Measurements from ENCODE around the gene KRR1. TPM values are rescaled to one million over a fixed set of nuclear protein-coding genes. Genes with fewer than 3 reads are reported as not detected.

KRR1 gene
- 31.1 and 48.5 TPM in 2 replicates for total RNA-seq

DNA sequence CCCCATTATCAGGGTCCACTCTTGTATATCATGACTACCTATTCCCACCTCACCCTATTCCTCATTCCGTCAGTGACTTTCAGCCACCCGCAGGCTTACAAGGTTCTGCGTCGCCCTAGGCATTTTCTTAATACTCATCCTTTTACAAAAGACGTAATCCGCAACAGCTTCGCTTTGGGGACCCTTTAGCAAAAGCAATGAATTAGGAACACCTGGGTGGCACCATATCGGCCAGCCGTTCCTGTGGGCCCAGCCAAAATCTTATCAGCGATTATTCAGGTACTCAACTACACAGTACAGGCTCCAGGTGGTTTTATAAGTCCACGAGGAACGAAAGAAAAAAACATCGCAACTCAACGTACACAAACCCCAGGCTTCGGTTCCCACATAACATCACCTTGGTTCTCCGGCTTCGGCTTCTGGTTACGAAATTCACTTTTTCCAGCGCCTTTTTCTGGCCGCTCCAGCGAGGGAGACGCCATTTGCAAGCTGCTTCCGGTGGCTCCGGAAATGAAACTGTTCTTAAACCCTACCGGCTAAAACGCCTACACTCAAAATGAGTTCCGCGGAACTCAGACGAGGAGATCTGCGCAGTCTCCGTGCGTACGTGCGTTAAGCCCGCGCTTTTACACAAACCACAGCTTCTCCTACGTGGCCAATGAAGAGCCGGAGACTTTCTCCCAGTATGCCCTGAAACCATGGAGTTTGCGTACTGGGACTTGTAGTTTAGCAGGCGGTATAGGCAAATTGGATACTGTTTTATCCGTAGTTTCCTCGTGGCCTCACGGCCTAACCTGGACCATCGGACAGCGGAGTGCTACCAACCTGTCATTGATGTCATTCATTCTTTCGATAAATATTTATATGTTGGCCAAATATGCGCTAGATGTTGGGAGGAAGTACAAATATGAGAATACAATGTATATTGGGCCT, at the start of gene KRR1:
KRR1 (minus strand) TSS at position 494 of the 933 bp plus-strand sequence; CDS start at position 482, 12 bp downstream.

DNA sequence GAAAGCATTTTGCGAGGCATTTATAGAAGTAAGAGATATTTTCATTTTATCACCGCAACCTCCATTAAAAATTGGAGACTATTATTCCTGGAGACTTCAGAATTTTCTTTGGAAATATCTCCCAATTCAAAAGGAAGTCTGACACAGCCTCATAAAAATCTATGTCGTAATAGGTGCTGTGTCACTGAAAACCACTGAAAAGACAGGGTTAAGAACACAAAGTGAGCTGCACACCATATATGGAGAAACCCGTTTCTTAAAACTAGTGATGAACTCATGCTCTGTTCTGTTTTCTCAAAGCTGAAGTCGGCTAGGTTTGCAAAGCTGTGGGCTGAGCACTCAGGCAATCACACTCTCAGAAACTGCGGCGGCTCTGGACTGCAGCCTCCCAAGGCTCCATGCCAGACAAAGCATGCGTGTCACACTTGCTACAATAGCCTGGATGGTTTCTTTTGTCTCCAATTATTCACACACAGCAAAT, 30.9 kb downstream of the KRR1 start, which contains the start of gene GLIPR1:
GLIPR1 (plus strand) TSS at position 287 of the 481 bp plus-strand sequence; CDS start at position 413, 126 bp downstream.

Other genes with a start within 250 kb of the KRR1 start
- gene CAPS2, start 181.3 kb downstream of the KRR1 start, total RNA-seq, result 1.8 and 2.4 TPM in 2 replicates
- gene GLIPR1L1, start 176.9 kb downstream of the KRR1 start, total RNA-seq, result not detected in 2 replicates
- 0.29 TPM in 1 of 2 replicates, not detected in the other for gene GLIPR1L2, start 120.5 kb downstream of the KRR1 start, total RNA-seq
- 29.5 and 150 TPM in 2 replicates for gene GLIPR1, start 30.9 kb downstream of the KRR1 start, total RNA-seq

All from placental pericyte (primary cell).